ENCODE measurements around the gene TSPAN4.
A peak's percentile ranks its signal among the peaks of the same experiment; 100 is the strongest.

The TSPAN4 gene

GRCh38 chr11:803770-804598 is 38.7 kb upstream of the TSPAN4 start:
- ChIA-PET CTCF (no interaction called here), POLR2A (interaction anchor here (0.5 to 1.3 kb wide), 2 partner anchors 8 to 39 kb away, joined by 3 to 11 read pairs; no protein-coding TSS in a partner anchor)
- no peak for TF ChIP-seq CTCF (IDR thresholded peaks at IDR 0.05; ENCODE audit: insufficient read depth, low read length, missing control alignments)
- peak overlapping the region; percentile 63 for H3K4me3 ChIP-seq (ENCODE audit: low read depth, low read length)
- DNase-seq (ENCODE audit: low read depth, low spot score), result no peak

- ChIA-PET CTCF (no interaction called here), POLR2A (interaction anchor here (0.5 to 1.9 kb wide), 3 partner anchors 9 to 39 kb away, joined by 3 to 11 read pairs (median 6); partner anchors contain the start of gene PNPLA2)
- DNase-seq (ENCODE audit: low read depth, low spot score), result no peak
- TF ChIP-seq CTCF (IDR thresholded peaks at IDR 0.05; ENCODE audit: insufficient read depth, low read length, missing control alignments), result no peak
- peak overlapping the region; percentile 63 for H3K4me3 ChIP-seq (ENCODE audit: low read depth, low read length)
Observed at GRCh38 chr11:804599-804964, 38.1 kb upstream of the TSPAN4 start.

GRCh38 chr11:808427-809286 is 34.0 kb upstream of the TSPAN4 start:
- ChIA-PET POLR2A (interaction anchor here (0.8 to 1.8 kb wide), 9 partner anchors 10 to 263 kb away, joined by 3 to 35 read pairs (median 4); partner anchors contain the start of genes CD151, PNPLA2 and TSPAN4), CTCF (interaction anchor here (1.1 kb wide), 1 partner anchor 10 kb away, joined by 3 read pairs; no protein-coding TSS in a partner anchor)
- no peak for DNase-seq (ENCODE audit: low read depth, low spot score)
- H3K4me3 ChIP-seq (ENCODE audit: low read depth, low read length), result peak overlapping the region; percentile 89
- TF ChIP-seq CTCF (IDR thresholded peaks at IDR 0.05; ENCODE audit: insufficient read depth, low read length, missing control alignments), result no peak

- H3K4me3 ChIP-seq (ENCODE audit: low read depth, low read length), result peak within 1 kb of the TSS; percentile 89
- ChIA-PET CTCF (interaction anchor here (1.1 kb wide), 1 partner anchor 11 kb away, joined by 3 read pairs; no protein-coding TSS in a partner anchor), POLR2A (interaction anchor here (0.8 to 1.8 kb wide), 9 partner anchors 10 to 263 kb away, joined by 3 to 35 read pairs (median 4); partner anchors contain the start of genes CD151, PNPLA2 and TSPAN4)
- peak; percentile 71 for DNase-seq (ENCODE audit: low read depth, low spot score)
- TF ChIP-seq CTCF (IDR thresholded peaks at IDR 0.05; ENCODE audit: insufficient read depth, low read length, missing control alignments), result no peak
Observed at GRCh38 chr11:809287-810039, 33.2 kb upstream of the TSPAN4 start, which contains the start of gene RPLP2. Gene RPLP2, plus strand, starts transcription at chr11:809967. Its CDS starts 268 bp downstream, at chr11:810235.

GRCh38 chr11:810040-810567 is 32.5 kb upstream of the TSPAN4 start:
- no peak for TF ChIP-seq CTCF (IDR thresholded peaks at IDR 0.05; ENCODE audit: insufficient read depth, low read length, missing control alignments)
- peak overlapping the region; percentile 89 for H3K4me3 ChIP-seq (ENCODE audit: low read depth, low read length)
- ChIA-PET POLR2A (interaction anchor here (0.7 to 1.9 kb wide), 9 partner anchors 9 to 264 kb away, joined by 3 to 35 read pairs (median 4); partner anchors contain the start of genes PNPLA2 and TSPAN4), CTCF (no interaction called here)
- no peak for DNase-seq (ENCODE audit: low read depth, low spot score)

Measured in AG04449 (cell line).